K562 (cell line): ENCODE measurements around the gene SETD1B. TPM values are rescaled to one million over a fixed set of nuclear protein-coding genes. Genes with fewer than 3 reads are reported as not detected.

Experiments
- ARHGAP35 ChIP-seq: fragments of 450-650 bp; IDR thresholded peaks from 2 replicates; pipeline ENCODE4 v1.6.1; 2018; ENCODE audit not compliant: partially characterized antibody
- E4F1 ChIP-seq: fragments of 250-450 bp; sonication (Bioruptor Pico); IDR thresholded peaks from 2 replicates; pipeline ENCODE4 v1.5.0; 2021; ENCODE audit warnings: mild to moderate bottlenecking, borderline replicate concordance
- GMEB1 ChIP-seq: fragments of 250-450 bp; sonication (Bioruptor Pico); IDR thresholded peaks from 2 replicates; pipeline ENCODE4 v1.4.0; 2020; ENCODE audit warnings: mild to moderate bottlenecking
- HBP1 ChIP-seq: fragments of 450-650 bp; formaldehyde crosslinking; IDR thresholded peaks from 2 replicates; pipeline ENCODE4 v1.4.0; 2022; ENCODE audit warnings: missing genetic modification characterization
- HNRNPUL1 ChIP-seq: fragments of 200-400 bp; formaldehyde crosslinking; IDR thresholded peaks from 2 replicates; pipeline ENCODE4 v1.6.1; 2017; ENCODE audit warnings: low read length
- MAFG ChIP-seq: fragments of 450-650 bp; conservative IDR thresholded peaks from 2 replicates; pipeline ENCODE4 v1.6.1; 2016; ENCODE audit warnings: missing genetic modification characterization, missing compliant biosample characterization
- NONO ChIP-seq, 2 experiments: fragments of 200-400 bp in 1 of 2; fragments of 450-650 bp in 1 of 2; formaldehyde crosslinking in 1 of 2; IDR thresholded peaks; 2 replicates each; pipeline ENCODE4 v1.6.1; 2017; ENCODE audit warnings: low read depth in 2 of 2, mild to moderate bottlenecking in 2 of 2, moderate library complexity in 2 of 2, low read length in 1 of 2
- PCBP2 ChIP-seq: fragments of 200-400 bp; formaldehyde crosslinking; IDR thresholded peaks from 2 replicates; pipeline ENCODE4 v1.6.1; 2018; ENCODE audit warnings: low read length, low read depth, mild to moderate bottlenecking, moderate library complexity; ENCODE audit not compliant: poor library complexity, severe bottlenecking
- PKNOX1 ChIP-seq: fragments of 450-650 bp; IDR thresholded peaks from 2 replicates; pipeline ENCODE4 v1.6.1; 2016
- SIRT6 ChIP-seq: IDR thresholded peaks from one replicate; pipeline ENCODE4 v1.6.1; 2012; ENCODE audit warnings: low read depth, mild to moderate bottlenecking, control low read depth, inconsistent platforms, low read length, moderate library complexity
- SMC3 ChIP-seq: conservative IDR thresholded peaks from 2 replicates; pipeline ENCODE4 v1.6.1; 2011; ENCODE audit warnings: low read depth, low read length, improper control_type of control experiment; ENCODE audit not compliant: insufficient read depth
- SP2 ChIP-seq: IDR thresholded peaks from 2 replicates; pipeline ENCODE4 v1.6.1; 2011; ENCODE audit warnings: mild to moderate bottlenecking, low read depth, low read length, moderate library complexity; ENCODE audit not compliant: poor library complexity, severe bottlenecking; ENCODE audit errors: extremely low read depth
- SRSF3 ChIP-seq: fragments of 200-400 bp; formaldehyde crosslinking; IDR thresholded peaks from 2 replicates; pipeline ENCODE4 v1.6.1; 2016; ENCODE audit warnings: mild to moderate bottlenecking, low read length, moderate library complexity; ENCODE audit not compliant: insufficient read depth
- SRSF7 ChIP-seq: fragments of 200-400 bp; formaldehyde crosslinking; optimal IDR thresholded peaks from 2 replicates; pipeline ENCODE3; 2017; ENCODE audit warnings: mild to moderate bottlenecking, low read depth, low read length
- THRB ChIP-seq: fragments of 450-650 bp; formaldehyde crosslinking; conservative IDR thresholded peaks from 2 replicates; pipeline ENCODE4 v1.4.0; 2022; ENCODE audit warnings: mild to moderate bottlenecking, missing genetic modification characterization
- U2AF1 ChIP-seq: fragments of 200-400 bp; formaldehyde crosslinking; optimal IDR thresholded peaks from 2 replicates; pipeline ENCODE3; 2017; ENCODE audit warnings: mild to moderate bottlenecking, low read depth, low read length, moderate library complexity
- ZNF133 ChIP-seq: fragments of 250-450 bp; sonication (Bioruptor Pico); IDR thresholded peaks from 2 replicates; pipeline ENCODE4 v1.4.0; 2020; ENCODE audit warnings: mild to moderate bottlenecking
- ZNF24 ChIP-seq: fragments of 450-650 bp; IDR thresholded peaks from 2 replicates; pipeline ENCODE4 v1.6.1; 2016
- ZNF311 ChIP-seq: fragments of 250-450 bp; sonication (Bioruptor Pico); IDR thresholded peaks from 2 replicates; pipeline ENCODE4 v1.4.0; 2020; ENCODE audit warnings: mild to moderate bottlenecking, moderate library complexity
- polyA plus RNA-seq, 8 experiments: library from polyadenylated mRNA; depleted of rRNA in 4 of 8; stranded (reverse) in 5 of 8; unstranded in 3 of 8; fragments of >200 nt; fragmentation: Nextera tagmentation in 2 of 8; fragmentation: Illumina TruSeq in 1 of 8; extraction: Ambion mirVana in 2 of 8; extraction: Trizol in 1 of 8; gene quantifications; 2 replicates each; pipeline versions ENCODE4 v1.2.1 to v1.2.3, GENCODE V29; 2011 to 2014; ENCODE audit warnings: inconsistent platforms in 1 of 8, missing spikeins in 1 of 8
- total RNA-seq, 7 experiments: library from RNA; depleted of rRNA in 6 of 7; stranded (reverse); fragments of >200 nt in 6 of 7; fragmentation: Illumina TruSeq in 2 of 7; extraction: Trizol in 2 of 7; gene quantifications; 2 replicates each; pipeline versions ENCODE4 v1.2.1 to v1.2.3, GENCODE V29; 2011 to 2021; ENCODE audit warnings: low replicate concordance in 1 of 7

Gene SETD1B
- total and polyA plus RNA-seq, 9 of the 15 experiments (the other 6 are each of a cell fraction or from before 2014, with no cell fraction given): 0.48 to 26.6 (median 2.3) TPM

- TF ChIP-seq ZNF311 (CRISPR knock-in tag) (no peak), PCBP2 (no peak), NONO (IDR thresholded peaks at IDR 0.05; ENCODE audit: low read depth in 2 of 2, low read length in 1 of 2) (peak in 1 of 2 experiments; percentile 71; a peak in 1 of 4 replicates), SRSF7 (no peak), ARHGAP35 (no peak), GMEB1 (CRISPR knock-in tag) (peak; percentile 91), E4F1 (CRISPR knock-in tag) (no peak), ZNF133 (CRISPR knock-in tag) (no peak), SIRT6 (no peak), HBP1 (no peak), MAFG (tag) (no peak), HNRNPUL1 (no peak), SMC3 (peak; percentile 97), THRB (no peak), ZNF24 (peak; percentile 57; the same call in 1 of the 2 replicates), SP2 (no peak), SRSF3 (no peak), U2AF1 (peak; percentile 41), PKNOX1 (no peak)
Measured at GRCh38 chr12:121793838-121794533, 9.8 kb upstream of the SETD1B start (continued).
